ENCODE measurements around the gene LTA.
A peak's percentile ranks its signal among the peaks of the same experiment; 100 is the strongest.

GRCh38 chr6:31546339-31546957 is 25.6 kb upstream of the LTA start, which contains the start of gene ATP6V1G2:
- peak; percentile 98 for TF ChIP-seq CTCF (IDR thresholded peaks at IDR 0.05; ENCODE audit: low read length)
- no peak for TF ChIP-seq EZH2 (optimal IDR thresholded peaks at IDR 0.05; ENCODE audit: low read depth, low read length)
